ENCODE data around the gene TNFRSF4.
"Not testable (repeated sequence)": the region's sequence is repeated elsewhere in the genome, so short reads cannot be mapped to it uniquely, and the experiment has no call there.

The TNFRSF4 gene

DNA sequence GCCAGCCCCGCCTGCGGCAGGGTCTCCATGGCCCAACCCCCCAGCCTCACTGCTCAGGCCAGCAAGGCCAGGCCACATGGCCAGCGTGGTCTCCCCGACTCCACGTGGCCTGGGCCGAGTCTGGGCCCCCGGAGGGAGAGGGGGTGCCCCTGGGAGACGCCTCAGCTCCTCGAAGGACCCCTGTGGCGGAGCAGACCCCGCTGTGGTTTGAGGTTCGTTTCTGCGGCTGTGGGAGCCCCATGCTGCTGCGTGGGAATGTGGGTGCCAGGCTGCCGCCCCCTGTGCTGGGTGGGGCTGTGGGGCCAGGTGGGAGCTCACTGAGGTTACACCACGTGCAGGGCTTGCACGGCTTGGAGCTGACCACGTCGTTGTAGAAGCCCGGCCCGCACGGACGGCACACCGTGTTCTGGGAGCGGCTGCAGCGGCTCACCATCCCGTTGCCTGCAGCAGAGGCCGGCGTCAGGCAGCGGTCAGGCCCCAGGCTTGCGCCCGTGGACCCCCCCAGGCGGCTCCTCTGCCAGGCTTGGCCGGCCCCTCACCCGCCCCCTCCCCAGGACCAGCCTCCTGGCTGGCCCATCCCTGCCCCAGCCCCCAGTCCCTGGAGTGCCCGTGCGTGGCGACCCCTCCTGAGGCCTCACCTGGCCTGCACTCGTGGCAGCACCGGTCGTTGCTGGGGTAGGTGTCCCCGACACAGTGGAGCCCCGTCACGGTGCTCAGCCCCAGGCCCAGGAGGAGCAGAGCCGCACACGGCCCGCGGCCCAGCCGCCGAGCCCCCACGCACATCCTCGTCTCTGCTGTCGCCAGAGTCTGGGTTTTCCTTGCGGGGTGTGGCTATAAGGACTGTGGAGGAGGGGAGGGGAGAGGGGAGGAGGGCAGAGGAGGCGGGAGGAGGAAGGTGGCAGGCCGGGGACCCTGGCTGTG, at the start of gene TNFRSF4:
TNFRSF4 (minus strand) TSS at position 809 of the 921 bp plus-strand sequence; CDS start at position 783, 26 bp downstream.
- DNase-seq (ENCODE audit: low read depth), result no peak

DNA sequence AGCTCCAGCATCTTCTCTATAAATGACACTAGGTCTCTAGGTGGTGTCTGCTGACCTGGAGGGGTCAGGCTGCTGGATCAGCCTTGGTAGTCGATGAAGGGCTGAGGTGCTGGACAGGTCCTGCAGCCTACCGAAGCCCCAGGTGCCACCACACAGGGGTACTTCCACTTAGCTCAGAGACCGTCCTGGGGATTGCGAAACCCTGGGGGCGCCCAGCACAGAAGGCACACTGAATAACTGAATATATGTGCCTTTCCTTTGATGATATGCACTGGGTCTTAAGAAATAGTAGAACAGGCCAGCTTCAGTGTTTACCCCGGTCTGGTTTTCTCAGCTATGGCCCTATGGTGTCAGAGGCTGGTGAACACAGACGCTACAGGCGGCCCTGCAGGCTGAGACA, 48.8 kb upstream of the TNFRSF4 start:
- DNase-seq (ENCODE audit: low read depth), result no peak

DNA sequence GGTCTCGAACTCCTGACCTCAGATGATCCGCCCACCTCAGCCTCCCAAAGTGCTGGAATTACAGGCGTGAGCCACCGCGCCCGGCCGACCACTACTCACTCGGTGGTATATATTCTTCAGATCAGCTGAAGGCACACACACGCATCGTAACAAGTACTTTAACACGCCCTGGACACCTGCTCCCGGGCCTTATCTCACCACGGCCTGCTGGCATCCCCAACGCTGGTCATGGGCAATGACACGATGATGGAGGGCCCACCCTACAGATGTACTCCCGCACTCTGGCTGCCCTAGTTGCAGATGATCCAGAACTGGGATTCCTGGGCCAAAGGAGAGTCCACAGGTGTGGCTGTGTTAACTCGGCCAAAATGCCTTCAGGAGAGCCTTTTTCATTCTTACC, 48.1 kb upstream of the TNFRSF4 start:
- DNase-seq (ENCODE audit: low read depth), result no peak

DNA sequence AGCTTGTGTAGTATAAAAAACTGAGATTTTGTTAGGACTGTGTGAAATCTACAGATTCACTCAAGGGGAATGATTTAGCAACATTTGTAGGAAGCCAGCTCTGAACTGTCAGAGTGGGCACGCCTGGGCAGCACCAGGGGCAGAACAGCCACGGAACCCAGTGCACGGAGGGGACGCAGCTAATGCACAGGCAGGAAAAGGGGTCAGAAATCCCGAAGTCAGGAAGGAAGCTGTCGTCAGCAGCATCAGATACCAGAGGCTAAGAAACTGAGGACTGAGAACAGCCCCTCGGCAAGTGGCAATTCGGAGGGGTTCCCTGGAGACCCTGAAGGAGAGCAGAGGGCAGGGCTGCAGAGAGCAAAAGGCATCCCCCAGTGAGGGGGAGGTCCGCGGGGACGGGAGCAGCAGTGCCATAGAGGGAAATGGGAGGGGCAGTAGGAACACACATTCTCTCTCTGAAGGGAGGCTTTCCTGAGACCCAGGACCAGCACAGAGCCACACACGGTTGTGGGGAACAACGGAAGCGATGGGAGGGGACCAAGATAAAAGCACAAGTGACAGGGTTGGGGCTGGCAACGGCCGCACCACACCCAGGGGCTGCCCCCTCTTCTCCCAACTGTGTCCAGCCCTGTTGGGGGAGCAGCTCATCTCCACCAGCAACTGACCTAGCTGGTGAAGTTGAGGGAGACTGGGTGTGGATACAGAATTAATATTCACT, 47.0 kb upstream of the TNFRSF4 start:
- DNase-seq (ENCODE audit: low read depth), result no peak

DNA sequence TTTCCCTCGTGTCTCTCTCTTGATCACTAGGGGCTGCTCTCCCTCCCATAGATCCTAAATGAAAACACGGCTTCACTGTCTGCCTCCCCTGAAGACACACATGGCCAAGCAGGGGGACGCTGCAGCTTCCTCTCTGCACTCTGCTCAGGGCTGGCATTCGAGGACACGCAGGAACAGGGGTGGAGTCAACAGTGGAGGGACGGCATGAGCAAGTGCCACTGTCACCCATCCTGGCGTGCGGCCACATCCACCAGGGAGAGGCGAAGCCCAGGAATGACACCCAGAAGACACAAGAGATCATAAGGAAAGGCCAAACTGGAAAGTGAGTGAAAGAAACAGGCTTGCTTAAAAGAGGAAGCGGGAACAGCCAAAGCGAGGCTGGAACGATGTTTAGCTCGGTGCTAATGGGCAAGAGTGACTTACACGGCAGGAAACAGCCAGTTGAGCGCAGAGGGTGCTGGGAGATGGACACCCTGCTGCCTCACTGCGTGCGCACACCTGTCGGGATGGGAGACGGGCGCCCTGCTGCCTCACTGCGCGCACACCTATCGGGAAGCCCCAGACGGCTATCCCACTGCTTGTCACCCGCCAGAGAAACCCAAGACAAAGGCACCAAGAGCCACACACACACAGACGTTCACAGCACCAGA, 46.1 kb upstream of the TNFRSF4 start:
- no peak for DNase-seq (ENCODE audit: low read depth)

DNA sequence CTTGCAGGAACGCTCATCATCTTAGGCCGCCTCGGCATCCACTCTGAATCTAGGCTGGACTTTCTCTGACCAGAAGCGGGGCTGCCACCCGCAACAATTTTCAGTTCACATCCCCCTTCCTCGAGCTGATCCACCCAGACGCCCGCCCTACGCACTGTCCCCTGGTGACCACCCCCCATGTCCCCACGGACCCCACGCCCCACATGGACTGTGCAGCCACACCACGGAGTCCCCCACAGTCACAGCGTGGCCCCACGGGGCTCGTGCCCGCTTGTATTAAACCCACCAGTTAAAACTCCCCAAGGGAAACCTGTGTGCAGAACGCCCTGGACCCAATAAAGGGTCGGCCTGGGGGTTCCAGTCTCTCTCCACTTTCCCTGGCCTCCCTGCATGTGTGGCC, 45.6 kb upstream of the TNFRSF4 start:
- DNase-seq (ENCODE audit: low read depth), result no peak

DNA sequence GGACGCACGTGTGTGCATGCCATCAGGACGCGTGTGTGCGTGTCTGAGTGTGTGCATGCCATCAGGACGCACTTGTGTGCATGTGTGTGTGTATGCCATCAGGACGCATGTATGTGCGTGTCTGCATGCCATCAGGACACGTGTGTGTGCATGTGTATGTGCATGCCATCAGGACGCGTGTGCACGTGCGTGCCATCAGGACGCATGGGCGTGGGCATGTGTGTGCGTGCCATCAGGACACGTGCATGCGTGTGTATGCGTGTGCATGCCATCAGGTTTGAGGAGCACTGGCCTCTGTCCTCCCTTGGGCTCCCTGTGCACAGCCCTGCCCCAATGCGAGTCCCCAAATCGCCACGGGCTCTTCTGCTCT, 45.2 kb upstream of the TNFRSF4 start:
- no peak for DNase-seq (ENCODE audit: low read depth)

DNA sequence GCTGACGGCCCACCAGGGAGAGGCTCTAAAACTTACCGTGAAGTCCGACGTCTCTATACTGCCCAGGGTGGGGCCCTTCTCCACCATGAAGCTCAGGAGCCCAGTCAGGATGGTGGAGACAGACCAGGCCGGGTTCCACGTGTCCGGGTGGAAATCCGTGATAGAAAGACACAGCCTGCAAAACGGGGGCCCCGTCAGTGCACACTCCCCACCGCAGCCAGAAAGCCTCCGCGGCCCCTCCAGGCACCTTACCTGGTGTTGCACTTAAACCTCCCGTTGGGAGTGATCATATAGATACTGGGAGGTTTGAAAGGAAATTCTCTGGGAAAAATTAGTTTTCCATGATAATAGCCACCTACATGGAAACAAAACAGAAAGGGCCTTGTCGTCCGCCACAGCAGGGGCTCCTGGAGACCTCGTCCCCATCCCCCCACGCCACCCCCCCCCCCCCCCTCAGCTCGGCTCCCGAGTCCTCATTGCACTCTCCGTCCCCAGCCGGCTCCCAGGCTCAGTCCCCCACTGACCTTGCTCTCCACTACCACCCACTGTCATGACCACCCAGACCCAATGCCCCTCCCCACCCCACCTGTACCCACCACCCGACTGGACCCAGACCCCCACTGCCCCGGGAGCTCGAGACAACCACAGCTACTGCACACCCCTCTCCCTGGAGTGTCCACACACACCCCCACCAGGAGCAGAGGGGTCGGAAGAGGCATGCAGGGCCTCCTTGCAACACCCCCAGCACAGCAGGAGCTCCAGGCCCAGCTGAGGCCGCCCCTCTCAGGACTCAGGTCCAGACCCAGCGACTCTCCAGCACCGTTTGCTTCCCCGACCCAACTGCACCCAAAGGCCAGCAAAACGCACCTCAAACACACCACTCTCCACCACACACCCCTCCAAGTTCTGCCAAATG, 43.3 kb upstream of the TNFRSF4 start:
- DNase-seq (ENCODE audit: low read depth), result no peak

DNA sequence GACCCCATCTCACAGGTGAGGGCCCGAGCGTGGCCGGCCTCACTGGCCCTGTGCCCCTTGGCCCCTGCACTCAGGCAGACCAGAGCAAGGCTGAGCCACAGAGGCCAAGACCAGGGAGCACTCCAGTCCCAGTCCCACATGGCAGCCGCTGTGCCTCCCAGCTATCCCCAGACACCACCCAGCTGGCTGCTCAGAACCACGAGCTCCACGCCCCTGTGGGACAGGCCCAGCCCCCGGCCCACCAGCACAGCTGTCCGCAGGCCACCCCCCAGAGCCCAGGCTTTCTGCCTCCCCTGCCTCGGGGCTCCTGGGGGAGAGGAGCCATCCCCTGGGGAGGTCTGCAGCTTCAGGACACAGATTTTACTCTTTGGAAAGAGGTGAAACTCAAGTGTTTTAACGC, 41.7 kb upstream of the TNFRSF4 start:
- DNase-seq (ENCODE audit: low read depth), result no peak

DNA sequence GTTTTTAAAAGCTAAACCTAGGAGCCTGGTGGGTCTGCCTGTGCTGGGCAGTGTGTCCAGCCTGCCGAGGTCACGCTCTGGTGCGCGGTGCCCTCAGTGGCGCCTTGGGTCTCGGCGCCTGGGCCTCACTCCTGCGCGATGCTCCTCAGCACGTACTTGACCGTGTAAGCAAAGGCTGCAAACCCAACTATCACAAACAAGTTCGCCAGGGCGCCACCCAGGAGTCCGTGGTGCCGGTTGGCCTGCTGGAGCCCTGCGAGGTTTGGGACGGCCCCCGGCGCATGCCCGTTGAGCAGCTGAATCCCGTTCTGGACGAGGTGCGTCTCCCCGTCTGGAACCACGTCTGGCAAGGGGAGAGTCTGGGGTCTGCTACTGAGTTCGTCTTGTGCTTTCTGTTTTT, 41.1 kb upstream of the TNFRSF4 start:
- no peak for DNase-seq (ENCODE audit: low read depth)

DNA sequence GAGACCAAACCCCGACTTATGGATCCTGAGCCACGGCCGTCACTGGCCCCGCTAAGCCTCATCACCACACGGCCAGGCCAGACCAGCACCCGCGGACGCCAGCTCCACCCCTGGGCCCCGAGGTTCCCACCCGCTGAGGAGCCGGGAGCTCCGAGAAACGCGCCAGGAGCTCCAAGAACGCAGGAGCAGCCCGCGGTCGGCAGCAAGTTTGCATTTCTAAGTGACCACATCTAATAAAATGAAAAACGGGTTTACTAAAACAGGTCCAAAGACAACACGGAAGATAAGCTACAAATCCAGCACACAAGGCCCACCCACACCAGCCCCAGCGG, 40.7 kb upstream of the TNFRSF4 start:
- no peak for DNase-seq (ENCODE audit: low read depth)

DNA sequence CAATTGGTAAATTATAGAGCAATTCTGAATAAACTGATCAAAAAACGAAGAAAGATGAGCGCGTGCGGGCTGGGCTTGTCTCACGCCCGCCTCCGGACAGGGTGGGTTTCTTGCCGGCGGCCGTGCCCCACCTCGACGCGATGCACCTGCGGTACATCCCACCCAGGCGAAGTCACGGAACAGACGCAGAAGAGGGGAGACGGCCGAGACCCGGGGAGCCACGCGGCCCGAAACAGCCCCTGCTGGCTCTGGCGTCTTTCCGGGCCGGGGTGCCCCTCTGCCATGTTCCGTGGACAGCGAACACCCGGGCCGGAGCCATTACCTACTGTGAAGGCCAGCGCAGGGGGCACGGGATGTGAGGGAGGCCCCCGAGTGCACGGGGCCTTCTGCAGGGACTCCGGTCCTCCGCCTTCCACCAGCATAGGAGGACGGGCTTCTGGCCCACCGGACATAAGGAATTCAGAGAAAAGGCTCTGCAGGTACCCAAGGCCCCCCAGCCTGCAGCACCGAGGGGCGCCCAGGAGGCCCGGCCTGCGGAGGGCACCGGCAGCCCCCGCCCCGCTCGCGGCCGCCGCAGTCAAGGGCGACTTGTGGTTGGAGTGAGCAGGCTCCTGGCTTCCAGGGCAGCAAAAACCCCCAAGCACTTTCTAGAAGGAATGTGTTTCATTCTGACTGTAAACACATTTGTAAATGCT, 40.2 kb upstream of the TNFRSF4 start:
- no peak for DNase-seq (ENCODE audit: low read depth)

DNA sequence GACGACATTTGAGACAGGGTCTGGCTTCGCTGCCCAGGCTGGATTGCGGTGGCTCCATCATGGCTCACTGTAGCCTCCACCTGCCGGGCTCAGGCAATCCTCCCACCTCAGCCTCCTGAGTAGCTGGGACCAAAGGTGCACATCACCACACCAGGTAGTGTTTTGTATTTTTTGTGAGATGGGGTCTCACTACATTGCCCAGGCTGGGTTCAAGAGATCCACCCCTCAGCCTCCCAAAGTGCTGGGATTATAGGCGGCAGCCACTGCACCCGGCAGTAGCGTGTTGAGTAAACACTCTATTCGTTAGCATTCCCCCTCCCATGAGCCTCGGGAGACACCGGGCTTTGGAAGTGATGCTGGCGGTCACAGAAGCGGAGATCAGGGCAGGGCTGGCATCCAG, 39.4 kb upstream of the TNFRSF4 start:
- no peak for DNase-seq (ENCODE audit: low read depth)

DNA sequence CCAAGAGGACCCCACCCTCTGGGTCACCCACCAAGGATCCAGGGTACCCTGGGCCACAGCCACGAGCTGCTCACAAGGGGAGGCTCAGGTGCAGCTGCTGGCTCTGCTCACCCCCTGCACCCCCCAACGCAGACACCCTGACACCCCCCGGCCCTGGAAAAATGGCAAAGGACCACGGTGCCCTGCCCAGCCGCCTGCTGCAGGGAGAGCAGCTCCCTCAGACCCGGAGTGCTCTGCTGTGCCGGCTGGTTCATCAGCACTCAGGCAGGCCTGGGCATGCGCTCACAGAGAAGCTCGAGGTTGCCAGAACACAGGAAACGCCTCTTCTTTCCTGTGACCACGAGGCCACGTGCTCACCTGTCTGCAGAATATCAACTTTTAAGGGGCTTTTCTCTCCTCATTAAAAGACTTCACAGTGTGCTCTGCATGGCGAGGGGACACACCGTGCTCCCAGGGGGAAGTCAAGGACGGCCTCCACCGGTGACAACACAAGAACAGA, 36.9 kb upstream of the TNFRSF4 start:
- DNase-seq (ENCODE audit: low read depth), result no peak

DNA sequence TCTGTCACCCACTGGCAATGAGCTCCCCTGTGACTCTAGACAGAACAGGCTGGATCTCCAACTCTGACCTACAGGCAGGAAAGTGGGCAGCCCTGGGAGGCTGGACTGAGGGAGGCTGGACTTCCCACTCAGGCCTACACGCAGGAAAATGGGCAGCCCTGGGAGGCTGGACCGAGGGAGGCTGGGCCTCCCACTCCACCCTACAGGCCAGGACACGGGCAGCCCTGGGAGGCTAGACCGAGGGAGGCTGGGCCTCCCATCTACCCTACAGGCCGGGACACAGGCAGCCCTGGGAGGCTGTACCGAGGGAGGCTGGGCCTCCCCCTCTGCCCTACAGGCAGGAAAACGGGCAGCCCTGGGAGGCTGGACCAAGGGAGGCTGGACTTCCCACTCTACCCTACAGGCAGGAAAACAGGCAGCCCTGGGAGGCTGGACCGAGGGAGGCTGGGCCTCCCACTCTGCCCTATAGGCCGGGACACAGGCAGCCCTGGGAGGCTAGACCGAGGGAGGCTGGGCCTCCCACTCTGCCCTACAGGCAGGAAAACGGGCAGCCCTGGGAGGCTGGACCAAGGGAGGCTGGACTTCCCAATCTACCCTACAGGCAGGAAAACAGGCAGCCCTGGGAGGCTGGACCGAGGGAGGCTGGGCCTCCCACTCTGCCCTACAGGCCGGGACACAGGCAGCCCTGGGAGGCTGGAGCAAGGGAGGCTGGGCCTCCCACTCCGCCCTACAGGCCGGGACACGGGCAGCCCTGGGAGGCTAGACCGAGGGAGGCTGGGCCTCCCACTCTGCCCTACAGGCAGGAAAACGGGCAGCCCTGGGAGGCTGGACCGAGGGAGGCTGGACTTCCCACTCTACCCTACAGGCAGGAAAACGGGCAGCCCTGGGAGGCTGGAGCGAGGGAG, 34.3 kb upstream of the TNFRSF4 start:
- not testable (repeated sequence) for DNase-seq (ENCODE audit: low read depth)

DNA sequence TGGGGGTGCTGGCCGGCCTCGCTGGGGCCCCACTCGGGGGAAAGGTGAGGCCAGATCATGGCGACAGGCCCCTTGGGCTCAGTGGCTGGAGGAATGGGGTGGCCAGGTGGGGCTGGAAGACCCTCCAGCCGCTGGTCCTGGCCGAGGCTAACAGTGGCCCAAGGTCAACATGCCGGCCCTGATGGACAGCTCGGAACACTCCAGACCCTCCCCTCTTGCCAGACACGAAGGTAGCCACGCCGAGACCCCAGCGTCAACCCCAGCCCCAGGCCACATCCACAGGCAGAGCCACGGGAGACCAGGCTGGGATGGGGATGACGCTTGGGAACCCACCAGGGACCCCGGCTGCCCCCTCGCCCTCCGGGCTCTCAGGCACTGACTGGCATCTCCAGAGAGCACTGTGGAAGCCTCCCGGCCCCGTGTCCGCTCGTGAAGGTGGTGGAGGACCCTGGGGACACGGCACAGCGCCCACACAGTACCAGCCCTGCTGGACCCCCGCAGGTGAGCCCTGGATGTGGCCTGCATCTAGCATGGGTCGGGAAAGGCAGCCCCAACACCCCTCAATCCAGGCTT, 33.5 kb upstream of the TNFRSF4 start:
- no peak for DNase-seq (ENCODE audit: low read depth)

DNA sequence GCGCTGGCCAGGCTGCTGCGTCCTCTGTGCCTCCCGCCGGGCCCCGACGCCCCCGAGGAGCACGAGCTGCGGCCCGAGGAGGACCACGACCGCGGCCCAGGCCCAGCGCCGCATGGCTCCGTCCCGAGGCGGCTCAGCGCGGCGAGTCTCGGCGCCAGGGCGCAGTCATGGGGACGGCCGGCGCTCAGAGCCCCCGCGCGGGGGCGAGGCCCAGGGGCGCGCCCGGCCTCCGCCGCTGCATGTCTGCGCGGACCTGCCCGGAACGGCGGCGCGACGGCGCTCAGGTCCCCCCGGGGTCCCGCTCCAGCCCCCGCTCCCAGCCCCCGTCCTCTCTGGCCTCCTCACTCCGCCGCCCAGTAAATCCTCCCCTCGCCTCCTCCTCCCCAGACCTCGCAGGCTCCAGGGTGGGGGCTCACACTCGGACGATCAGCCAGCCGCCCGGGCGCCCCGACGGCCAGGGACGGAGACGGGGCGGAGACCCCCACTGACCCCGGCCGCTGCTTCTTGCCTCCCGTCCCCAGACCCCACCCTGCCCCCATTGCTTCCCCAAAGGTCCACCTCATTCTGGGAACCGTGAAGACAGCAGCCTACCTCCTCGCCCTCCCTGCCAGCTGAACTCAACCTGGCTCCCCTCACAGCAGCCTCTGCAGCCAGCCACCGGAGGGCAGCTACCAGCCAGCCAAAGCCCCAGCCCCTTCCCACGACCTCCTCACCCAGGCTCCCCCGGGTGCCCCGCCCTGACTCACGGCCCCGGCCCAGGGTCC, 32.8 kb upstream of the TNFRSF4 start, which contains the start of gene C1QTNF12:
C1QTNF12 (minus strand) TSS at position 146 of the 764 bp plus-strand sequence; CDS start at position 114, 32 bp downstream.
- no peak for DNase-seq (ENCODE audit: low read depth)

DNA sequence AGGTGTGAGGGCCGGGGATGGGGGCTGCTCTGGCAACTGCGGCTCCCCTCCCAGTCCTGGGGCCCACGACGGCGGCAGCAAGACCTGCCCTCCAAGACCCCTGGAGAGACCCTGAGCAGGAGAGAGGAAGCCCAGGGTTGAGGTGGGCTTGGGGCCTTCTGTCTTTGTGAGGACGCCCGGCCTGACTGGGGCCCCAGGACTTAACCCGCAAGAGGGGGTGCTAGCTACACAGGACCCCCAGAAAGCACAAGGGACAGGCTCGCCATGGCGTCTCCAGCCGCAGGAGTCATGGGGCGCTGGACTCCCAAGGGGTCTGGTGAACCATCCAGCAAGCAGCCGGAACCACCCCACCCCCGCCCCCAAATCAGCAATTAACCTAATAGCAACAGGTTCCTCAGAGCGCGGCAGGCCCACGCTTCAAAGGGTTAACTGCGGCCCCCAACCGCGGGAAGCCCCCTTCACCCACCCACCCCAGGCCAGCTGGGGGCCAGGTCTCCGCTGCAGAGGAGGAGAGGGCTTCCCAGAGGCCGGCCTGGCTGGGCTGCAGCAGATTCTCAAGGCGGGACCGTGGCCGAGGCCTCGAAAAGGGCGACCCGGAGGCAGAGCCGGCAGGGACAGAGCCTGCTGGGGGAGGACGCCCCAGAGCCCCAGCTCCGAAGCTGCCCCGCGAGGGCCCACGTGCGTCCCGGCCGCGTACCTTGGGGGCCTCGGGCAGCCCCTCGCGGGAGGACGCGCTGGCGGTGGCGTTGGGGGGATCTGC, 32.0 kb upstream of the TNFRSF4 start:
- DNase-seq (ENCODE audit: low read depth), result no peak

All from ELR (cell line).